GM12865 (cell line): ENCODE measurements around the gene SMAP2.

ENCODE experiments used
- DNase-seq: peaks from one replicate; pipeline ENCODE4 v3.0.0; 2010; ENCODE audit warnings: low read depth
- H3K4me3 ChIP-seq: 2 replicates; pipeline ENCODE4 v1.5.1; 2011; ENCODE audit warnings: mild to moderate bottlenecking, low read depth, low read length, control low read depth
- TF ChIP-seq, protein P1 (sequence below): IDR thresholded peaks from 2 replicates; pipeline ENCODE4 v1.5.1; 2011; ENCODE audit warnings: low read length, control low read depth, low read depth, inconsistent platforms; ENCODE audit not compliant: insufficient read depth; ENCODE audit errors: missing control alignments

SMAP2 gene

DNA sequence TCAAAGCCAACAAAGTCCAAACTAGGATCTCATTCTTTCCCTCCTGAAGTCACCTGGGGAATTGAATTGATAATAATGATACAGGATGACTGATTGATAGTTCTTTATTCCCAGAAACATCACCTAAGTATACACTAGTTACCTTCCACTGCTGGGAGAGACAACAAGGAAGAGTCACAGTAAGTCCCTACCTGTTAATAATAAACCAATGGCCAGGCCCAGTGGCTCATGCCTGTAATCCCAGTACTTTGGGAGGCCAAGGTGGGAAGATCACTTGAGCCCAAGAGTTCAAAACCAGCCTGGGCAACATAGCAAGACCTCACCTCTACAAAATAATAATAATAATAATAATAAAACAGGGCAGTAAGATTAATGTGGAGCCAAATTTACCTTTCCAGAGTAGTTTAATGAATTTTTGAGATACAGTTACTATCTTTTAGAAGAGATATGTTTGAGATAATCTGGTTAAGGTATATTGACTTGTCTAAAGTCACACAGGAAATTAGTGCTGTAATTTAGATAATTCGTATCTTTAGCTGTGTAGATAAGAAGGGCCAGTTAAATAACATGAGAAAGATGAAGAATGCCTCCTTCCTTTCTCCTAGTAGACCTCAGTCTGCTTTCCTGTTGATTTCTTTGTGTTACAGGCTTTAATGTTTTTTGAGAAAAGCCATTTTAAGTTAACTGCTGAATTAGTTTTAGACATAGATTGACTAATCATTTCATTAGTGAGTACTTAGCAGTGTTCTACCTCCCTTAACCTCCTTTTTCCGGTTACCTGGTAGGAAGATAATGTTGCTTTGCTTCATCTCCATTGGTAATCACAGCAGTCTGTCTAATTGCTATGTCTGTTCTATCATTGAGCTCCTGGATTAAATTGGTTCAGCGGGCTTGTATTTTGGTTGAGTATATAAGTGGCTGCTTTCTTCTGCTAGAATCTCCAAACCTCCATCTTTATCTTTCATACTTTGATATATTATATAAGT is 22.0 kb downstream of the SMAP2 start:
- H3K4me3 ChIP-seq: peak overlapping the region; percentile 14; the same call in 1 of the 2 replicates
- TF ChIP-seq, protein P1, sequence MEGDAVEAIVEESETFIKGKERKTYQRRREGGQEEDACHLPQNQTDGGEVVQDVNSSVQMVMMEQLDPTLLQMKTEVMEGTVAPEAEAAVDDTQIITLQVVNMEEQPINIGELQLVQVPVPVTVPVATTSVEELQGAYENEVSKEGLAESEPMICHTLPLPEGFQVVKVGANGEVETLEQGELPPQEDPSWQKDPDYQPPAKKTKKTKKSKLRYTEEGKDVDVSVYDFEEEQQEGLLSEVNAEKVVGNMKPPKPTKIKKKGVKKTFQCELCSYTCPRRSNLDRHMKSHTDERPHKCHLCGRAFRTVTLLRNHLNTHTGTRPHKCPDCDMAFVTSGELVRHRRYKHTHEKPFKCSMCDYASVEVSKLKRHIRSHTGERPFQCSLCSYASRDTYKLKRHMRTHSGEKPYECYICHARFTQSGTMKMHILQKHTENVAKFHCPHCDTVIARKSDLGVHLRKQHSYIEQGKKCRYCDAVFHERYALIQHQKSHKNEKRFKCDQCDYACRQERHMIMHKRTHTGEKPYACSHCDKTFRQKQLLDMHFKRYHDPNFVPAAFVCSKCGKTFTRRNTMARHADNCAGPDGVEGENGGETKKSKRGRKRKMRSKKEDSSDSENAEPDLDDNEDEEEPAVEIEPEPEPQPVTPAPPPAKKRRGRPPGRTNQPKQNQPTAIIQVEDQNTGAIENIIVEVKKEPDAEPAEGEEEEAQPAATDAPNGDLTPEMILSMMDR: no peak
- no peak for DNase-seq

DNA sequence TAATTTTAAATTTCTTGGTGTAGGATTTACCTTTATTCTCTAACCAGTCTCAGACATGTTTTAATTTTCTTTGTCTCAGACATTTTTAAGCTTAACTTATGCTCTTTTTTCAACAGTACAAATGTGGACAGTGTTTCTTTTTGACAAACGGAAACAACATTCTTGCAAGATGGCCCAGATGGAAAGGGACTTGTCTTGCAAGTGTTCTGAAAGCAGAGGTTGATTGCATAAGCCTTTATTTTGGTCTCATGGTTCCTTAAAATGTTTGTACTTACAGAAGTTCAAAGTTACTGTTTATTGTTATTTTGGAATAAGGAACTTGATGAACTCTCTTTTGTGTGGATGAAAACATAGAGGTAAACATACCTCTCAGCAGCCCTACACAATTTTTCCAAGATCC is 22.9 kb downstream of the SMAP2 start:
- TF ChIP-seq, protein P1: no peak
- H3K4me3 ChIP-seq: peak overlapping the region; percentile 14
- peak; percentile 60 for DNase-seq

DNA sequence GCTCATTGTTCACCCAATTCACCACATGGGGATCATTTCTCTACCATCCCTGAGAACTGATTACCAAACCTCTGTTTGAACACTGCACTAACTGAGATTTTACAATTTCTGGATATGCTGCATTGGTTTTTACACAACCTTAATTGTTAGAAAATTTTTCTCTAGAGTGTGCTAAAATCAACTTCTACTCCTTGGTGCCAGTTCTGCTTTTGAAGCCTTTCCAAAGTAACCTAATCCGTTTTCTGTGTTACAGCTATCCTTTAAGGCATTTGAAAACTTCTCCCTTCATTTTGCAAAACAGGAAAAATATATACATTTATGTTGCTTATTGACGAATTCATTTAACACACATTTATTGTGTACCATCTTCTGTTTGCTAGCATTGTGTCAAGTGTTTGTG is 23.7 kb downstream of the SMAP2 start:
- TF ChIP-seq, protein P1: no peak
- H3K4me3 ChIP-seq: peak overlapping the region; percentile 14; the same call in 1 of the 2 replicates
- no peak for DNase-seq

DNA sequence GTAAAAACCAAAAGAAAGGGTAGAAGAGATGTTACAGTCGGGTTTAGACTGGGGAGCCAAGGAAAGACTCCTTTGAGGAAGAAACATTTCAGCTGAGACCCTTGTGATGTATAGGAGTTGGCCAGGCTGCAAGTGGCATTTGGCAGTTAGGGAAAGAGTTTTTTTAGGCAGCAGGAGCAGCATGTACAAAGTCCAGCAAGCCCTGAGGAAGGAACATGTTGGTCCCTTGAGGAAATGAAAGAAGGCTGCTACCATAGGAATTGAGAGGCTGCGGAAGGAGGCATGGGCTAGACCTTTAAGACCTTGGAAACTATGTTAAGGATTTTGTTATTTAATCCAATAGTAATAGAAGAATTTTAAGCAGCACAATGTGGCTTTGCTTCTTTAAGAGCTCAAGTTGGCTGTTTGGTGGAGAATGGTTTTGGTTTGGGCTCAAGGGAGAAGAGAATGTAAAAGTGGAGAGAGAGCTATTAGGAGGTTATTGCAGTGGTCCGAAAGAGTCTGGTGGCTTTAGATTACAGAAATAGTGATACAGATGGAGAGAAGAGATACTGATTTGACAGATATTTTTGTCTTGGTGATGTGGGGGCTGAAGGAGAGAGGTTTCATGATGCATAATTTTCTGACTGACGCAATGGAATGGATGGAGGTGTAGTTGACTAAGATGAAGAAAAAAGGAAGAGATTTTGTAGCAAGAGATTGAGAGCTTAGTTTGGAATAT is 26.6 kb downstream of the SMAP2 start:
- peak overlapping the region; percentile 45 for H3K4me3 ChIP-seq
- peak; percentile 85 for DNase-seq
- TF ChIP-seq, protein P1: no peak

DNA sequence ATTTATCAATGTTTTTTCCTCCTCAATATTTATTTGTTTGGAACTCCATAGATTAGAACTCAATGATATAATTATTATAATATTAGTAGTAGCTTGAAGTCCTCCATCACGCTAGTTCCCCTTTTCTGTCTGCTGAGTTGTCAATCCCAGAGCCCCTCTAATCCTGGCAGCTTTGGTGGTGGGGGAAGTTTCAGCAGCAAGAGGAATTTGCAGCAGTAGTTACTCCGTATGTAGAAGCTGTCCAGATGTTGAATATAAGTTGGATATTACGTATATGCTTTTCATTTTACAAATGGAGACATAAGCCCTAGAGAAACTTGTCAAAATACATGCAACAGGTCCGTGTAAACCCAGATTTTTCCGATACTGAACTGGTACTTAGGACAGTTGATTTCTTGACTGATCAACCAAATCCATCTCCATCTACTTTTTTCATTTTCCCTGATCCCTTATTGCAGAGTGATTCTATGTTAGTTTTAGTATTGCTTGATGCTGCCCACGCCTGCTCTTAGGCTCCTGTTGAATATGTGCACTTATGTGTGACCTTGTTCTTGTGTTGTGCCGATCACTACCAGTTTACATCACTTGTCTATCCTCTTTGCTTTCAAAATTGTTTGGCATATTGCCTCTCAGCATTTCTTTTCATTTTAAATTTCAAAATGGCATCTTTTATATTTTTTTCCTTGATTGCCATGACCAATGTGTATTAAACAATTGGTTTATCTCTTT is 28.1 kb downstream of the SMAP2 start:
- TF ChIP-seq, protein P1: no peak
- peak; percentile 58 for DNase-seq
- peak overlapping the region; percentile 45 for H3K4me3 ChIP-seq

DNA sequence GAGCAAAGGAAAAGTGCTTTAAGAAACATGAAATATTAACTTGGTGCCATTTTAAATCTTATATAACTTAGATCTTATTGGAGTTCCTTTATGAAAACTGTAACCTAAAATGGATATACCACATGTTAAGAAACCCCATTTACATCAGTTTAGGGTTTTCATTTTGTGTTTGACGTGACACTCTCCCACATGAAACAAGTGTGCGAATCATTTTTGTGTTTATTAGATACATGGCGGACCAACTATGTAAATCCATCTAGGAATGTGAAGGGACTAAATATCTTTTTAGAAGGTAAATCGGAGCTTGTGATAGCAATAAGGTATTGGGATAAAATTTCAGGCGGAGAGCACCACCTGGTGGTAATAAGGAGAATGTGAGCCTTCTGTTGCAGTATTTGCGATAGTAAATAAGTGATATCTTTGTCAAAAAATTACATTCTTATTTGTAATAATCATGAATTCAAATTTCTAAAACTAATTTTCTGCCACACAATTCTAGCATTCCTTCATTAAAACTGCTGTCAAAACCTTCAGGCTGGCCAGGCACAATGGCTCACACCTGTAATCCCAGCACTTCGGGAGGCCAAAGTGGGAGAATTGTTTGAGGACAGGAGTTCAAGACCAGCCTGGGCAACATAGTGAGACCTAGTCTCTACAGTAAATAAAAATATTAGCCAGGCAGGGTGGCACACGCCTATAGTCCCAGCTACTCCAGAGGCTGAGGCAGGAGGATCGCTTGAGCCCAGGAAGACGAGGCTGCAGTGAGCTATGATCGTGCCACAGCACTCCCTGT is 31.3 kb downstream of the SMAP2 start:
- H3K4me3 ChIP-seq: no peak overlapping the region
- DNase-seq: peak; percentile 82
- TF ChIP-seq, protein P1: peak; percentile 71
